HG03439 (cell line): ENCODE results near the gene CGB8.
"Not testable (repeated sequence)": the region's sequence is repeated elsewhere in the genome, so short reads cannot be mapped to it uniquely, and the experiment has no call there.

Experiments used
- ATAC-seq: cut with Tn5 transposase; IDR thresholded peaks from one replicate; pipeline ENCODE4 v1.9.1; 2021; ENCODE audit warnings: mild to moderate bottlenecking, moderate library complexity; ENCODE audit not compliant: unreplicated experiment

The CGB8 gene

DNA sequence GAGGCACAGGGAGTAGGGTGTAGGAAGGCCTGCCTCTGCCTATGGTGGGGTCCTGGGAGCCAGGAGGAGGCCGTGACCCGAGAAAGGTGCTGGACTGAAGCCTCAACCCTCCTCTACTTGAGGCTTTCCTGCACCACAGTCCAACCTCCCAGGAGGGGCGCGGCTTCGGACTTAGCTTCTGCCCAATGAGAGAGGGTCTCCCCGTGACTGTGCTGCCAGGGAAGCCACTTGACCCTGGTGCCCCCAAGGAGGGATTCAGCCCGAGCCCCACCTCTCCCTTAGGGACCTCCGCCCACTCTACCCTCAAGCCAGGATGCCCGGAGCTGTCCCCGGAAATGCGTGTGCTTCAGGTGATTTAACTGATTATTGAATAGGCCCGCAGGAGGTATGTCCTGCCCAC, at the start of gene CGB8:
Gene CGB8, minus strand, starts transcription at position 101 of the 400 bp plus-strand sequence. CDS start 372 bp downstream, outside the sequence.
- ATAC-seq: not testable (repeated sequence)

DNA sequence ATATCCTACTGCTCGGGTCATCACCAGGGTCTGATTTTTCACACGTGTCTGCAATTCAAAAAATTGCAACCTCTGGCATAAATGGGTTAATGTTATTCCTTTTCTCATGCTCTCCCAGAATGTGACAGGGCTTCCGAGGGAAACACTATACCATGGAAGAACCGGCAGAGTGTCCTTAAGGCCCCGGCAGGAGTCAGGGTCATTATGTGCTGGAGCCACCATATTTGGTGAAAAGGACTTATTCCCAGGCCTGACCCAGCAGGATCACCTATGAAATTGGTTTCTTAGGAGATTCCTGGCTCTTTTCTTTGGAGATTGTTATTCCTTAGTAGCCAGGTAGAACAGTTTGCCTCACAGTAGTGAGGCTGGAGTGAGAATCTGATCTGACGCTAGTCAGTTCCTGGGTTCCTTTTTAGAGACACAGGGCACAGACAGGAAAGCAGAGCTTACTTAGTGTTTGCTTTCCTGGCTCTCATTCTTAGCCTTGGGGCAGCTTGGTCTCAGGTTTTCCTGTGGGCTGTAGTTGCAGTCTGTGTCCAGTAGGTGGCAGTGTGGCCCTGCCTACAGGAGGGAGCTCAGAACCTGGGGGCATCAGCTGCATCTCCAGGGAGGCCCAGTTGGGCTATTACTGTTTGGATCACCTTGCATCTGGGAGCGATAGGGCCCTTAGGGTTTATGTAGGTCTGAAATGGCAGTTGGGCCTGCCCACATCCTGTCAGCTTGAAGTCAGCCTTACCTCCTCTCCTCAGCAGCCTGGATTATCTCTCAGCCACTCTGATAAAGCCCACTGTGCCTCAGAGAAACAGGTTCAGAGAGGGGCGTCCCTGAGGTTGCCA, 48.8 kb upstream of the CGB8 start:
- ATAC-seq: no peak

DNA sequence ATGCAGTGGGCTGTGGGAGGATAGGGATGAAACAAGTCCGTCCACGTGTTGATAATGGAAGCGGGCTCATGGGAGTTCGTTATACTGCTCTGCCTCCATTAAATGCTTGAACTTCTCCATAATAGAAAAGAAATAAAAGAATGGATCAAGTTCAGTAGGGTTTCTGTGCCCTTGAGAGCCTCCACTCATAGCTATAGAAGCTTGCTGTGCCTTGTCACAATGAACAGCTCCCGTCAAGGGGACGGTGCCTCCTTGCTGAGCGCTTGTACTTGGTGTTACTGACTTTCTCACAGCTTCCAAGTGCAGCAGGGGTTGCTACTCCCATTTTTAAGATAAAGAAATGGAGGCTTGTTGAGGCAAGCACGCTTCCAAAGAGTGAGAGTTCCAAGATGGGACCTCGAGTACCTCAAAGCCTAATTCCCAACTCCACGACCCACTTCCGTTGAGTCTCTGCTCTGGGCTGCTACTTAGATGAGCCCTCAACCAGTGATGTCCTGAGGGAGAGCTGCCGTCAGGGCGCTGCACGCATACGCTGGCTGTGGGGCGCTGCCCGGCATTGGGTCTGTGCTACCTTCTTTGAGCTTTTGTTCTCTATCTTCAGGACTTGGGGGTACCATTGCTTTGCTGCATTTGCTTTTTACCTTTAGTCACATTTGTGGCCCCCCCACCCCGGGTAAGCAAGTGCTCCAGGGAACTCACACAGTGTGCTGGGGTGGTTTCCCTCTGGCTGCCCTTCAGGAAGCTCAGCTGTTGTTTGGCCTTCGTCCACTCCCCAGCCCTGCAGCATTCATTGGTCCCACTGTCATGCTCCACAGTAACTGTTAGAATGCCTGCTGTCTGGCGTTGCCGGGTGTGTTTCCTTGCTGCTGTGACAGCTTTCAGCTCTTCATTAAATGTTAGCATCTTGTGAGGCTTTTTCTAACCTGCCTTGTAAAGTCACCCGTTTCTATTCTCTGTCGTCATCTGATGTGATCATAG, 45.9 kb upstream of the CGB8 start:
- ATAC-seq: no peak

DNA sequence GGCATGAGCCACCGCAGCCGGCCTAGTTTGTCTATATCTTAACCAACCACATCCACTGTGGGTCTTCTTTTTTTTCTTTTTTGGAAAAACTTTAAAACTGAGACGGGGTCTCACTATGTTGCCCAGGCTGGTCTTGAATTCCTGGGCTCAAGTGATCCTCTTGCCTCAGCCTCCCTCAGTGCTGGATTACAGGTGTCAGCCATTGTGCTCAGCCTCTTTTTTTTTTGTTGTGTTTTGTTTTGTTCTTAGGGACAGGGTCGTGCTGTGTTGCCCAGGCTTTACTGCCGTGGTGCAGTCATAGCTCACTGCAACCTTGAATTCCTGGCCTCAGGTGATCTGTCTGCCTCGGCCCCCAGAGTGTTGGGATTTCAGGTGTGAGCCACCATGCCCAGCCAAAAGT, 43.8 kb upstream of the CGB8 start:
- ATAC-seq: no peak

DNA sequence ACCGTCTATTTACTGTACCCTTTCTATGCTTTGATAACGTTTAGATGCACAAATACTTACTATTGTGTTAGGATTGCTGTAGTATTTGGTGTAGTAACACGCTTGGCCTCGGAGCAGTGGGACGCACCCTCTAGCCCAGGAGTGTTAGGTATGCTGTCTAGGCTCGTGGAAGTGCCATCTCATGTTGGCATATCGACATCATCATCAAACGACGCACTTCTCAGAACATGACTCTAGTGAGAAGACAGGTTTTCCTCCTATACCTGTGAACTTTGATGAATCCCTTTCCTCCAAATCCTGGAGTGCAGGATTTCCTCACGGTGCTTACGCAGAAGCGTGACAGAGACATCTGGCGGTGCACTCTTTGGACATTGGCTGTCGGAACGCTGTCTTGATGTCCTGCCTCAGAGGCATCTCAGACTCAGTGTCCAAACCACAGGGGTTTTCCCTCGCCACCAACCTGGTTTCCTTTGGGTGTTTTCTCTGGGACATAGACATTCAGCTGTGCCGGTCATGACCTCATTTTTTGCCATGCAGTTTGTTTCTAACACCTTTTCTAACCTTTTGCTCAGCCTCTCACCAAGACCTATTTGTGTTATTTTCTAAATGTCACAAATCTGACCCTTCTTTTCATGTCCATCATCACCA, 42.6 kb upstream of the CGB8 start:
- ATAC-seq: no peak

DNA sequence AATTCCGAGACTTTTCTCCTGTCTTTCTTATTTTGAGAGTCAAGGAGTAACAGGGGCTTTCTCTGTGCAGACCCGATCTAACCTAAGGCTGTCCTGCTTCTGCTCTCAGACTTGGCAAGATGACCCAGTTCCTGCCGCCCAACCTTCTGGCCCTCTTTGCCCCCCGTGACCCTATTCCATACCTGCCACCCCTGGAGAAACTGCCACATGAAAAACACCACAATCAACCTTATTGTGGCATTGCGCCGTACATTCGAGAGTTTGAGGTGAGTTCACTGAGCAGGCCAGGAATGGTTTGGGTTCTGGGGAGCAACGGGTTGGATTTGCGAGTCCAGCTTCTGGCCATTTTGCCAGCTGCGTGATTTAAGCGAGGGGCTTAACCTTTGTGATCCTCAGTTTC, 37.4 kb upstream of the CGB8 start:
- no peak for ATAC-seq

DNA sequence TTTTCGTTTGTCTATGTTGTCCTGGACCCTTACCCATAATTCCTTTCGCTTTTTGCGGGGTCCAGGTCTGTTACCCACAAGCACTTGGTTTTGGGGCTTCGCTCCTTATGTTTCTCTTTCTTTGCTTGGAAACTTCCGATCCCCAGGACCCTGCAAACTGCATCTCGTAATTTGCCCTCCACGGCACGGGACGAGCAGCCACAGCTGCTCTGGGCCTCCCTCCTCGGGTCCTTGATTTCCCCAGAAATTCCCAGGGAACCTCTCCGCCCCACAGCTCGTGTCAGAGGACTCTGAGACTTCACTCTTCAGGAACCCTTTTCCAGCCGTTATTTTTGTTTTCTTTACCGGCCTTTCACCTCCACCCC, 36.9 kb upstream of the CGB8 start:
- ATAC-seq: no peak

DNA sequence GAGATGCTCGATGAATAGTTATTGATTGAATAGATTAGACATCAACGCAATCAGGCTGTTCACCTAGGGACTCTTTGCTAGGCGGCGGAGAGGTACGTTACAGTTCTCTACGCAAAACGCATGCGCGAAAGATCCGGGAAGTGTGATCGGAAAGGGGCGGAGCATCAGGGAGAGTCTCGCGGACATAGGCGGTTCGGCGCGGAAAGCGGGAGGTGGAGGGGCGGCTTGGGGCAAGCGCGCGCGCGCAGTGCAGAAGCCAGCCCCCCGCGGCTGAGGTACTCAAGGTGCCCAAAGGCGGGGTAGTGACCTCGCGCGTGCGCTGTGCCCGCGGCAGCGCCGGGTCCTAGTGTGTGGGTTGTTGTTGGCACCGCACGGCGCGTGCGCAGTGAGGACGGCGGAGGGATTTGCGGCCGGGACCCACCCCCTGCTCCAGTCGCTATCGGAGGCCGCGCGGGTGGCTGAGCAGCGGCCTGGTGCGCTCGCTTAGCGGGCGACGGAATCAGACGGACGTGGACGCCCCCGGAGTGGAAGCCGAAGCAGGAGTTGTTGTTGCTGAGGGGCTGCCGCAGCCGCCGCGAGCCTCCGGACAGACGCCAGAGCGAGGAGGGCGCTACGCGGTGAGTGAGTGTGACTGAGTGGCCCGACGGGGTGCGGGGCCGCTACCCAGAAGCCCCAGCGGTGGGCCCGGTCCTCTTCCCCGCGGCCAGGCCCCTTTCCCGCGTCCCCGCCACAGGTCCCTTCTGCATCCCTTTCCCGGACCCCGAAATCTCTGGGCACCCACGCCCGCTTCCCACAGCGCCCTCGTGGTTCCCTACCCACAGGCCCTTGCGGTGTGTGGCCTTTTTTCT, 36.3 kb upstream of the CGB8 start, which contains the start of gene SNRNP70:
Gene SNRNP70, plus strand, starts transcription at position 432 of the 848 bp plus-strand sequence. CDS start 964 bp downstream, outside the sequence.
- ATAC-seq: peak; percentile 84

GRCh38 chr19:49084206-49085019, 35.5 kb upstream of the CGB8 start:
- no peak for ATAC-seq

DNA sequence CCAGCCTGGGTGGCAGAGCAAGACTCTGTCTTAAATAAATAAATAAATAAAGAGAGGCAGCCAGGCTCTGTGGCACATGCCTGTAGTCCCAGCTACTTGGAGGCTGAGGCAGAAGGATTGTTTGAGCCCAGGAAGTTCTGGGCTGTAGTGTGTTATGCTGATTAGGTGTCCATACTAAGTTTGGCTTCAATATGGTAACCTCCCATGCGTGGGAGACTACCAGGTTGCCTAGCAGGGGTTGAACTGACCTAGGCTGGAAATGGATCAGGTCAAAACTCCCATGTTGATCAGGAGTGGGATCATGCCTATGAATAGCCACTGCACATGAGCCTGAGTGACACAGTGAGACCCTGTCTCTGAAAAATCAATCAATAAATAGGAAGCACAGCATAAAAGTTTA, 32.4 kb upstream of the CGB8 start:
- ATAC-seq: no peak

DNA sequence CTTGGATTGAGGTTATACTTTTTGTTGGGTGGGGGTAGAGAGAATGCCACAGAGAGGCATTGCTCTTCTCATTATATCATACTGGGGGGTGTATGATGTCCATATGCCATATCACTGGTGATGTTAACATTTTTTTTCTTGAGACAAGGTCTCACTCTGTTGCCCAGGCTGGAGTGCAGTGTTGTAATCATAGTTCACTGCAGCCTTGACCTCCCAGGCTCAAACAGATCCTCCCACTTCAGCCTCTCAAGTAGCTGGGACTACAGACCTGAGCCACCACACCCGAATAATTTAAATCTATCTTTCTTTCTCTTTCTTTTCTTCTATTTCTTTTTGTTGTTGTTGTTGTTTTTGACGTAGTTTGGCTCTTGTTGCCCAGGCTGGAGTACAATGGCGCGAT, 31.5 kb upstream of the CGB8 start:
- no peak for ATAC-seq

GRCh38 chr19:49074869-49075268, 26.0 kb upstream of the CGB8 start:
- ATAC-seq: not testable (repeated sequence)

GRCh38 chr19:49073514-49074378, 24.8 kb upstream of the CGB8 start:
- ATAC-seq: no peak

DNA sequence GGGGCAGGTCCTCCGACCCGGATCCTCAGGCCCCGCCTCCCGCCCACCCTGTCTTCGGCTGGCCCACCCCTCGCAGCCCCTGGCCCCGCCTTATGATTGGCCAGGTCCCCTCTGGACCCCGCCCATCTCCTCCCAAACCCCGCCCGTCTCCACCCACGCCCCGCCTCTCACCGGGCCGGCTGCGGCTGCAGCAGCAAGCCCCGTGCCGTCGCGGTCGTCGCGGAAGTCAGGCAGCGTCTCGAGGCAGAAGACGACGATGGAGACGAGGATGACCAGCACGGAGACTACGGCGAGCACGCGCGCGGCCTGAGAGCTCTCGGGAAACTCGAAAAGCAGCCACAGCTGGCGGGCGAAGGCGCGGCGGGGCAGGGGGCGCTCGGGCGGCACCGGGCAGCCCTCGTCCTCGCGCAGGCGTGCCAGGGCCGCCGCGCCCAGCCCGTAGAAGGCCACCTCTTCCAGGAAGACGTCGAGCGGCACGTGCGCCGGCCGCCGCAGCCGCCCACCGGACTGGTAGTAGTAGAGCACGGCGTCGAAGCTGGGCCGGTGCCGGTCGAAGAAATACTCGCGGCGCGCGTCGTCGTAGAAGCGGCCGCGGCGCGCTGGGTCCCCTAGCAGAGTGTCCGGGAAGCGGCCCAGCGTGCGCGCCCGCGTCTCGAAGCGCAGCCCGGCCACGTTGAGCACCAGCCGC, 23.1 kb upstream of the CGB8 start:
- no peak for ATAC-seq

- ATAC-seq: no peak
Observed at GRCh38 chr19:49070416-49070815, 21.5 kb upstream of the CGB8 start.

- no peak for ATAC-seq
Observed at GRCh38 chr19:49069026-49069425, 20.1 kb upstream of the CGB8 start.

- no peak for ATAC-seq
Observed at GRCh38 chr19:49067554-49067953, 18.6 kb upstream of the CGB8 start.
